Measurements from ENCODE around the gene SEMA6A. TPM values are rescaled to one million over a fixed set of nuclear protein-coding genes. Genes with fewer than 3 reads are reported as not detected.

SEMA6A gene
- total RNA-seq, 3 donors from 2014 or later: 33.9 to 40.3 (median 35.6) TPM

- no peak for DNase-seq (ENCODE audit: low spot score in 2 of 2)
Observed at GRCh38 chr5:116437922-116438578, 136.6 kb downstream of the SEMA6A start.

GRCh38 chr5:116437351-116437705, 137.3 kb downstream of the SEMA6A start:
- Histone ChIP-seq H3K27me3 (no peaks in the 10 kb centered on the region), H3K36me3 (no peaks in the 10 kb centered on the region), H3K9me3 (no peaks in the 10 kb centered on the region), H3K4me3 (no peak overlapping the region), H3K27ac (no peak overlapping the region), H3K4me1 (no peaks in the 10 kb centered on the region)
- no peak for DNase-seq (ENCODE audit: low spot score in 2 of 2)
- no peak for TF ChIP-seq POLR2A (IDR thresholded peaks at IDR 0.05)
- no peak for TF ChIP-seq CTCF (IDR thresholded peaks at IDR 0.05)
- intact Hi-C loops (cut with DNase I; ENCODE audit: low total_unique reads): no loop called here

More at GRCh38 chr5:116437922-116438578, 136.6 kb downstream of the SEMA6A start:
- Histone ChIP-seq H3K4me1 (no peaks in the 10 kb centered on the region), H3K36me3 (no peaks in the 10 kb centered on the region), H3K27ac (no peak overlapping the region), H3K9me3 (no peaks in the 10 kb centered on the region), H3K27me3 (no peaks in the 10 kb centered on the region), H3K4me3 (no peak overlapping the region)
- intact Hi-C loops (cut with DNase I; ENCODE audit: low total_unique reads): no loop called here
- TF ChIP-seq POLR2AphosphoS5 (IDR thresholded peaks at IDR 0.05) (no peak), POLR2A (IDR thresholded peaks at IDR 0.05) (no peak), CTCF (IDR thresholded peaks at IDR 0.05) (no peak)

- DNase-seq (ENCODE audit: low spot score in 2 of 2): no peak
- H3K27me3 ChIP-seq: no peaks in the 10 kb centered on the region
- H3K4me1 ChIP-seq: no peaks in the 10 kb centered on the region
- no peaks in the 10 kb centered on the region for H3K9me3 ChIP-seq
- no peak for TF ChIP-seq POLR2A (IDR thresholded peaks at IDR 0.05)
- TF ChIP-seq CTCF (IDR thresholded peaks at IDR 0.05): no peak
- no peak for TF ChIP-seq POLR2AphosphoS5 (IDR thresholded peaks at IDR 0.05)
- H3K27ac ChIP-seq: no peak overlapping the region
- no peak overlapping the region for H3K4me3 ChIP-seq
- no peaks in the 10 kb centered on the region for H3K36me3 ChIP-seq
- intact Hi-C loops (cut with DNase I; ENCODE audit: low total_unique reads): no loop called here
Observed at GRCh38 chr5:116436674-116437350, 137.8 kb downstream of the SEMA6A start.

DNA sequence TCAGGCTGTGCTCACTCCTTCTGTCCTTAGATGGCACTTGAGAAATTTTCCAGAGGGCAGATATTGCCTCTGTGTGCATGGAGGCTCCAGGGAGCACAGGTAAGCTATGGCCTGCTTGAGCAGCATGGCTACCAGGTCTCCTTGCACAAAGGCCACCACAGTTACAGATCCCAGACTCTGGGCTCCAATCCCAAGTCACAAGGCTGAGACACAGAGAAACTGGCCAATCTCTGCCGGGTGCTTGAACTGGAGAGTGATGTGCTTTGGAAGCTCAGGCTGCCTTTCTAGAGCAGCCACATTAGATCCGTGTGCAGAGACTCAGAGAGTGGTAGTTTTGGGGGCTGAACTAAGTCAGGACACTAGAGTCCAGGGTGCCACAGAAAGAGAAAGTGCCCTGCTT, 145.7 kb downstream of the SEMA6A start:
- TF ChIP-seq POLR2A (IDR thresholded peaks at IDR 0.05): no peak
- no peak for TF ChIP-seq POLR2AphosphoS5 (IDR thresholded peaks at IDR 0.05)
- TF ChIP-seq CTCF (IDR thresholded peaks at IDR 0.05): no peak
- Histone ChIP-seq H3K27me3 (no peaks in the 10 kb centered on the region), H3K27ac (no peak overlapping the region), H3K4me1 (no peaks in the 10 kb centered on the region), H3K4me3 (no peak overlapping the region), H3K36me3 (no peaks in the 10 kb centered on the region), H3K9me3 (no peaks in the 10 kb centered on the region)
- no peak for DNase-seq (ENCODE audit: low spot score in 2 of 2)
- intact Hi-C loops (cut with DNase I; ENCODE audit: low total_unique reads): no loop called here

- no peaks in the 10 kb centered on the region for H3K27me3 ChIP-seq
- no peaks in the 10 kb centered on the region for H3K9me3 ChIP-seq
- TF ChIP-seq CTCF (IDR thresholded peaks at IDR 0.05): no peak
- no peak for TF ChIP-seq POLR2AphosphoS5 (IDR thresholded peaks at IDR 0.05)
- no peak for TF ChIP-seq POLR2A (IDR thresholded peaks at IDR 0.05)
- no peak for DNase-seq (ENCODE audit: low spot score in 2 of 2)
- no peak overlapping the region for H3K27ac ChIP-seq
- no peaks in the 10 kb centered on the region for H3K4me1 ChIP-seq
- intact Hi-C loops (cut with DNase I; ENCODE audit: low total_unique reads): no loop called here
- H3K4me3 ChIP-seq: no peak overlapping the region
- H3K36me3 ChIP-seq: no peaks in the 10 kb centered on the region
Observed at GRCh38 chr5:116428413-116428812, 146.2 kb downstream of the SEMA6A start.

Measured in breast epithelium (tissue), 4 donors.